B cell (primary cell): ENCODE results near the gene AQR.

Experiments
- EZH2 ChIP-seq: IDR thresholded peaks from 2 replicates; pipeline ENCODE4 v1.6.1; 2012; ENCODE audit warnings: borderline replicate concordance, low read depth, mild to moderate bottlenecking, moderate library complexity, low read length; ENCODE audit not compliant: insufficient read depth, poor library complexity, severe bottlenecking
- TF ChIP-seq, protein P1 (sequence below): fragments of 200-600 bp; IDR thresholded peaks from one replicate; pipeline ENCODE4 v1.8.0; 2022; ENCODE audit warnings: antibody characterized with exemption, mild to moderate bottlenecking

GRCh38 chr15:34838282-34838681, 131.3 kb downstream of the AQR start:
- TF ChIP-seq, protein P1, sequence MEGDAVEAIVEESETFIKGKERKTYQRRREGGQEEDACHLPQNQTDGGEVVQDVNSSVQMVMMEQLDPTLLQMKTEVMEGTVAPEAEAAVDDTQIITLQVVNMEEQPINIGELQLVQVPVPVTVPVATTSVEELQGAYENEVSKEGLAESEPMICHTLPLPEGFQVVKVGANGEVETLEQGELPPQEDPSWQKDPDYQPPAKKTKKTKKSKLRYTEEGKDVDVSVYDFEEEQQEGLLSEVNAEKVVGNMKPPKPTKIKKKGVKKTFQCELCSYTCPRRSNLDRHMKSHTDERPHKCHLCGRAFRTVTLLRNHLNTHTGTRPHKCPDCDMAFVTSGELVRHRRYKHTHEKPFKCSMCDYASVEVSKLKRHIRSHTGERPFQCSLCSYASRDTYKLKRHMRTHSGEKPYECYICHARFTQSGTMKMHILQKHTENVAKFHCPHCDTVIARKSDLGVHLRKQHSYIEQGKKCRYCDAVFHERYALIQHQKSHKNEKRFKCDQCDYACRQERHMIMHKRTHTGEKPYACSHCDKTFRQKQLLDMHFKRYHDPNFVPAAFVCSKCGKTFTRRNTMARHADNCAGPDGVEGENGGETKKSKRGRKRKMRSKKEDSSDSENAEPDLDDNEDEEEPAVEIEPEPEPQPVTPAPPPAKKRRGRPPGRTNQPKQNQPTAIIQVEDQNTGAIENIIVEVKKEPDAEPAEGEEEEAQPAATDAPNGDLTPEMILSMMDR = no peak
- TF ChIP-seq EZH2 = no peak
